IMR-90 (cell line): ENCODE data around the gene CYGB. TPM values are rescaled to one million over a fixed set of nuclear protein-coding genes. Genes with fewer than 3 reads are reported as not detected.

Source experiments
- ATAC-seq: fragments of 200-7000 bp; cut with Tn5 transposase; 2 replicates; pipeline ENCODE4 v1.9.1; 2020; ENCODE audit warnings: low read depth, mild to moderate bottlenecking, moderate library complexity
- BruUV-seq: library from RNA; stranded (reverse); fragments of 400-500 nt; replicated peaks from 2 replicates; lab custom pipeline; 2021; lab: Mats Ljungman, UMichigan
- CTCF ChIA-PET: fragments of 300-600 bp; formaldehyde crosslinking; extraction: SDS; loops from one replicate; lab custom pipeline; 2021; ENCODE audit warnings: antibody characterized with exemption; lab: Yijun Ruan, JAX
- POLR2A ChIA-PET: fragments of 300-600 bp; sonication (Branson Sonifier 250); formaldehyde crosslinking; loops from one replicate; lab custom pipeline; 2022; ENCODE audit warnings: antibody characterized with exemption; ENCODE audit not compliant: unreplicated experiment; lab: Charles Lee
- DNase-seq: peaks from one replicate; pipeline ENCODE4 v3.0.0; 2013
- H2AFZ ChIP-seq: replicated peaks from 2 replicates; pipeline ENCODE3; 2013; ENCODE audit warnings: low read length, mild to moderate bottlenecking; ENCODE audit not compliant: poor library complexity
- H2AK5ac ChIP-seq: 2 replicates; pipeline ENCODE4 v1.6.1; 2013; ENCODE audit warnings: low read depth, low read length, inconsistent platforms
- H2AK9ac ChIP-seq: replicated peaks from 2 replicates; pipeline ENCODE3; 2013; ENCODE audit warnings: mild to moderate bottlenecking, low read depth, low read length, moderate library complexity; ENCODE audit not compliant: poor library complexity
- H2BK120ac ChIP-seq: 2 replicates; pipeline ENCODE4 v1.6.1; 2013; ENCODE audit warnings: low read depth, low read length, inconsistent platforms
- H2BK15ac ChIP-seq: 3 replicates; pipeline ENCODE4 v1.6.1; 2013; ENCODE audit warnings: low read depth, low read length, inconsistent platforms
- H2BK20ac ChIP-seq: 2 replicates; pipeline ENCODE4 v1.6.1; 2013; ENCODE audit warnings: low read depth, mild to moderate bottlenecking, inconsistent platforms, low read length, moderate library complexity
- H2BK5ac ChIP-seq: 2 replicates; pipeline ENCODE4 v1.6.1; 2013; ENCODE audit warnings: mild to moderate bottlenecking, low read depth, low read length, inconsistent platforms; ENCODE audit not compliant: poor library complexity, severe bottlenecking
- H3K14ac ChIP-seq: replicated peaks from 2 replicates; pipeline ENCODE4 v1.6.1; 2013; ENCODE audit warnings: low read depth, low read length, inconsistent platforms
- H3K18ac ChIP-seq: 2 replicates; pipeline ENCODE4 v1.6.1; 2013; ENCODE audit warnings: low read depth, low read length, control low read depth
- H3K23ac ChIP-seq: 2 replicates; pipeline ENCODE4 v1.6.1; 2013; ENCODE audit warnings: low read depth, low read length, inconsistent platforms
- H3K27ac ChIP-seq: 2 replicates; pipeline ENCODE4 v1.5.1; 2013; ENCODE audit warnings: mild to moderate bottlenecking, control low read depth, low read length; ENCODE audit not compliant: insufficient read depth
- H3K27me3 ChIP-seq: 2 replicates; pipeline ENCODE4 v1.6.1; 2013; ENCODE audit warnings: low read length; ENCODE audit not compliant: control insufficient read depth, insufficient read depth
- H3K36me3 ChIP-seq: 2 replicates; pipeline ENCODE4 v1.6.1; 2013; ENCODE audit warnings: low read length, mixed read lengths; ENCODE audit not compliant: control insufficient read depth, insufficient read depth
- H3K4ac ChIP-seq: 2 replicates; pipeline ENCODE4 v1.6.1; 2013; ENCODE audit warnings: low read depth, low read length, inconsistent platforms
- H3K4me1 ChIP-seq: 2 replicates; pipeline ENCODE4 v1.6.1; 2013; ENCODE audit warnings: low read length, mixed read lengths; ENCODE audit not compliant: control insufficient read depth, insufficient read depth
- H3K4me2 ChIP-seq: 2 replicates; pipeline ENCODE4 v1.6.1; 2013; ENCODE audit warnings: low read depth, mild to moderate bottlenecking, control low read depth, low read length, moderate library complexity
- H3K4me3 ChIP-seq: 2 replicates; pipeline ENCODE4 v1.5.1; 2013; ENCODE audit warnings: low read depth, mild to moderate bottlenecking, control low read depth, low read length, moderate library complexity; ENCODE audit not compliant: insufficient read depth
- H3K56ac ChIP-seq: 2 replicates; pipeline ENCODE4 v1.6.1; 2013; ENCODE audit warnings: low read length, inconsistent platforms; ENCODE audit not compliant: insufficient read depth; ENCODE audit errors: extremely low read depth
- H3K79me1 ChIP-seq, 2 experiments: 2 replicates each; pipeline ENCODE4 v1.6.1; 2013; ENCODE audit warnings: low read length in 2 of 2, inconsistent platforms in 1 of 2, low read depth in 1 of 2
- H3K9ac ChIP-seq: 2 replicates; pipeline ENCODE4 v1.6.1; 2013; ENCODE audit warnings: low read depth, low read length, control low read depth
- H3K9me1 ChIP-seq: 2 replicates; pipeline ENCODE4 v1.6.1; 2013; ENCODE audit warnings: low read length, inconsistent platforms; ENCODE audit not compliant: insufficient read depth
- H3K9me3 ChIP-seq: 2 replicates; pipeline ENCODE4 v1.6.1; 2013; ENCODE audit warnings: low read length; ENCODE audit not compliant: control insufficient read depth, insufficient read depth
- H4K20me1 ChIP-seq: 2 replicates; pipeline ENCODE4 v1.6.1; 2013; ENCODE audit warnings: low read length, inconsistent platforms; ENCODE audit not compliant: insufficient read depth
- H4K5ac ChIP-seq: 2 replicates; pipeline ENCODE4 v1.6.1; 2013; ENCODE audit warnings: mild to moderate bottlenecking, low read depth, low read length, control low read depth
- H4K8ac ChIP-seq, 2 experiments: 2 replicates each; pipeline ENCODE4 v1.6.1; 2013; ENCODE audit warnings: low read depth in 2 of 2, low read length in 2 of 2, control low read depth in 1 of 2, inconsistent platforms in 1 of 2
- H4K91ac ChIP-seq: 2 replicates; pipeline ENCODE4 v1.6.1; 2013; ENCODE audit warnings: low read depth, low read length, inconsistent platforms; ENCODE audit not compliant: insufficient read depth
- BHLHE40 ChIP-seq: fragments of 150-350 bp; IDR thresholded peaks from 2 replicates; pipeline ENCODE4 v1.6.1; 2016; ENCODE audit warnings: mild to moderate bottlenecking, low read depth, low read length
- CEBPB ChIP-seq: IDR thresholded peaks from 2 replicates; pipeline ENCODE4 v1.6.1; 2012; ENCODE audit warnings: low read depth, low read length, improper control_type of control experiment
- CHD1 ChIP-seq: IDR thresholded peaks from 2 replicates; pipeline ENCODE4 v1.6.1; 2012; ENCODE audit warnings: low read depth, low read length, improper control_type of control experiment
- FOS ChIP-seq: fragments of 150-350 bp; IDR thresholded peaks from 2 replicates; pipeline ENCODE4 v1.6.1; 2016; ENCODE audit warnings: low read depth, low read length
- MAFK ChIP-seq: IDR thresholded peaks from 2 replicates; pipeline ENCODE4 v1.6.1; 2012; ENCODE audit warnings: low read depth, low read length, improper control_type of control experiment
- MAZ ChIP-seq: IDR thresholded peaks from 2 replicates; pipeline ENCODE4 v1.6.1; 2012; ENCODE audit warnings: low read depth, mild to moderate bottlenecking, low read length, improper control_type of control experiment, moderate library complexity, borderline replicate concordance
- MXI1 ChIP-seq: IDR thresholded peaks from 2 replicates; pipeline ENCODE4 v1.6.1; 2012; ENCODE audit warnings: low read depth, mild to moderate bottlenecking, low read length, moderate library complexity, borderline replicate concordance
- NFE2L2 ChIP-seq: fragments of 150-350 bp; IDR thresholded peaks from 2 replicates; pipeline ENCODE4 v1.6.1; 2016; ENCODE audit warnings: low read depth, mild to moderate bottlenecking, low read length
- POLR2A ChIP-seq: IDR thresholded peaks from 2 replicates; pipeline ENCODE4 v1.6.1; 2012; ENCODE audit warnings: mild to moderate bottlenecking, low read depth, low read length
- RAD21 ChIP-seq: IDR thresholded peaks from 2 replicates; pipeline ENCODE4 v1.6.1; 2012; ENCODE audit warnings: low read length, improper control_type of control experiment
- RCOR1 ChIP-seq: IDR thresholded peaks from 2 replicates; pipeline ENCODE4 v1.6.1; 2012; ENCODE audit warnings: mild to moderate bottlenecking, low read length, improper control_type of control experiment; ENCODE audit not compliant: insufficient replicate concordance
- RFX5 ChIP-seq: IDR thresholded peaks from 2 replicates; pipeline ENCODE4 v1.8.0; 2012; ENCODE audit warnings: low read depth, mild to moderate bottlenecking, low read length, moderate library complexity
- SMC3 ChIP-seq: fragments of 150-350 bp; IDR thresholded peaks from 2 replicates; pipeline ENCODE4 v1.6.1; 2016; ENCODE audit warnings: low read depth, mild to moderate bottlenecking, antibody characterized with exemption, low read length, moderate library complexity
- WGBS, 2 experiments: methylation state at CpG; one replicate each; pipeline versions ENCODE4 v1.1.5 to v1.1.7; 2013; ENCODE audit warnings: missing lambda C conversion rate in 2 of 2; ENCODE audit not compliant: insufficient read length in 1 of 2; ENCODE audit errors: extremely low coverage in 2 of 2; 5-methylcytosine and 5-hydroxymethylcytosine counted together
- dilution Hi-C: fragments of 300-500 bp; cut with HindIII; formaldehyde crosslinking; loops from one replicate; pipeline ENCODE4 v1.14.3; 2018; ENCODE audit warnings: low sequenced_read_pairs; ENCODE audit not compliant: unreplicated experiment
- in situ Hi-C: fragments of 300-500 bp; cut with MboI; formaldehyde crosslinking; loops from 3 replicates; pipeline ENCODE4 v1.14.3; 2019; ENCODE audit warnings: low sequenced_read_pairs, inconsistent platforms, mixed read lengths
- intact Hi-C: fragments of 100-400 bp; cut with micrococcal nuclease; formaldehyde crosslinking; loops from 2 replicates; pipeline ENCODE4 v1.10.0; 2022
- polyA plus RNA-seq, 3 experiments: library from polyadenylated mRNA; depleted of rRNA; stranded (reverse); fragments of >200 nt; gene quantifications; 2 replicates each; pipeline ENCODE4 v1.2.3, GENCODE V29; 2012; ENCODE audit warnings: low replicate concordance in 1 of 3
- total RNA-seq: library from RNA; depleted of rRNA; stranded (reverse); fragments of >200 nt; gene quantifications from 2 replicates; pipeline ENCODE4 v1.2.3, GENCODE V29; 2012
- TF ChIP-seq, protein P1 (sequence below): fragments of 150-350 bp; IDR thresholded peaks from 2 replicates; pipeline ENCODE4 v1.6.1; 2017; ENCODE audit warnings: mild to moderate bottlenecking, antibody characterized with exemption, low read length, low read depth
- TF ChIP-seq, protein P2 (sequence below): conservative IDR thresholded peaks from 2 replicates; pipeline ENCODE4 v1.5.1; 2012; ENCODE audit warnings: mild to moderate bottlenecking, low read depth, low read length, improper control_type of control experiment
- TF ChIP-seq, protein P3 (sequence below): fragments of 150-350 bp; IDR thresholded peaks from 2 replicates; pipeline ENCODE4 v1.6.1; 2016; ENCODE audit warnings: low read depth, mild to moderate bottlenecking, low read length, moderate library complexity, borderline replicate concordance

Gene CYGB
- total and polyA plus RNA-seq, 2 of the 4 experiments (the other 2 are of a cell fraction): 1.3 to 2.9 TPM

DNA sequence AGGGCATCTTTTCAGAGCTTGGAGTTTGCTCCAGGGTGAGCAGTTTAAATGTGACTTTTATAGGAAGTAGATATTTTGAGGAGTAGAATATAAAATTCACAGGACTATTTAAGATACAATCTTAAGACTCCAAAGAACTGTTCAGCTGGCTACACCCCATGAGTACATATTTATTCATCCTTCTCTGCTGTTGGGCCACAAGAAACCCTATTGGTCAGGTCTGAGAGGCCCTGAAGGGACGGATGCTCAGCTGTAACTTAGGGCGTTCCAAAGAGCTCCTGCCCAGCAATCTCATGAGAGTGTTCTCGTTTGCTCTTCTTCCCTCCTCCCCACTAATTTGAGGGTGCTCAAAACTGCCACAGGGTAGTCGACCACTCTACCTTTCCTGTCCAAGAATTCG lies 40.9 kb upstream of the CYGB start:
- Histone ChIP-seq H3K18ac (no peak overlapping the region), H3K4ac (no peak overlapping the region), H3K9me1 (peaks cover 3% of the 10 kb centered on the region; the same call in 1 of the 2 replicates), H3K23ac (no peak overlapping the region), H2BK20ac (no peak overlapping the region), H2BK15ac (no peak overlapping the region), H3K4me3 (no peak overlapping the region), H3K56ac (no peak overlapping the region), H4K91ac (no peak overlapping the region), H3K9ac (no peak overlapping the region), H3K4me2 (no peak overlapping the region), H3K4me1 (peaks cover 2% of the 10 kb centered on the region; the same call in 1 of the 2 replicates), H2AK5ac (no peak overlapping the region), H4K5ac (no peak overlapping the region), H3K79me1 (no peaks in the 10 kb centered on the region), H2BK5ac (no peak overlapping the region), H4K20me1 (no peaks in the 10 kb centered on the region), H4K8ac (no peak overlapping the region), H2AK9ac (no peak overlapping the region), H3K27ac (no peak overlapping the region), H2BK120ac (no peak overlapping the region), H2AFZ (no peak overlapping the region), H3K36me3 (no peaks in the 10 kb centered on the region), H3K14ac (no peak overlapping the region), H3K27me3 (no peaks in the 10 kb centered on the region), H3K9me3 (no peaks in the 10 kb centered on the region)
- DNase-seq (peak; percentile 44), ATAC-seq (peak; percentile 78)
- TF ChIP-seq MXI1 (no peak), RCOR1 (no peak), SMC3 (no peak), CEBPB (no peak), NFE2L2 (no peak), BHLHE40 (no peak), FOS (no peak), CHD1 (no peak), RAD21 (no peak), MAZ (no peak), RFX5 (no peak), MAFK (no peak), POLR2A (no peak)
- TF ChIP-seq, protein P1, sequence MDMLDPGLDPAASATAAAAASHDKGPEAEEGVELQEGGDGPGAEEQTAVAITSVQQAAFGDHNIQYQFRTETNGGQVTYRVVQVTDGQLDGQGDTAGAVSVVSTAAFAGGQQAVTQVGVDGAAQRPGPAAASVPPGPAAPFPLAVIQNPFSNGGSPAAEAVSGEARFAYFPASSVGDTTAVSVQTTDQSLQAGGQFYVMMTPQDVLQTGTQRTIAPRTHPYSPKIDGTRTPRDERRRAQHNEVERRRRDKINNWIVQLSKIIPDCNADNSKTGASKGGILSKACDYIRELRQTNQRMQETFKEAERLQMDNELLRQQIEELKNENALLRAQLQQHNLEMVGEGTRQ: no peak
- TF ChIP-seq, protein P2, sequence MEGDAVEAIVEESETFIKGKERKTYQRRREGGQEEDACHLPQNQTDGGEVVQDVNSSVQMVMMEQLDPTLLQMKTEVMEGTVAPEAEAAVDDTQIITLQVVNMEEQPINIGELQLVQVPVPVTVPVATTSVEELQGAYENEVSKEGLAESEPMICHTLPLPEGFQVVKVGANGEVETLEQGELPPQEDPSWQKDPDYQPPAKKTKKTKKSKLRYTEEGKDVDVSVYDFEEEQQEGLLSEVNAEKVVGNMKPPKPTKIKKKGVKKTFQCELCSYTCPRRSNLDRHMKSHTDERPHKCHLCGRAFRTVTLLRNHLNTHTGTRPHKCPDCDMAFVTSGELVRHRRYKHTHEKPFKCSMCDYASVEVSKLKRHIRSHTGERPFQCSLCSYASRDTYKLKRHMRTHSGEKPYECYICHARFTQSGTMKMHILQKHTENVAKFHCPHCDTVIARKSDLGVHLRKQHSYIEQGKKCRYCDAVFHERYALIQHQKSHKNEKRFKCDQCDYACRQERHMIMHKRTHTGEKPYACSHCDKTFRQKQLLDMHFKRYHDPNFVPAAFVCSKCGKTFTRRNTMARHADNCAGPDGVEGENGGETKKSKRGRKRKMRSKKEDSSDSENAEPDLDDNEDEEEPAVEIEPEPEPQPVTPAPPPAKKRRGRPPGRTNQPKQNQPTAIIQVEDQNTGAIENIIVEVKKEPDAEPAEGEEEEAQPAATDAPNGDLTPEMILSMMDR: no peak
- TF ChIP-seq, protein P3, sequence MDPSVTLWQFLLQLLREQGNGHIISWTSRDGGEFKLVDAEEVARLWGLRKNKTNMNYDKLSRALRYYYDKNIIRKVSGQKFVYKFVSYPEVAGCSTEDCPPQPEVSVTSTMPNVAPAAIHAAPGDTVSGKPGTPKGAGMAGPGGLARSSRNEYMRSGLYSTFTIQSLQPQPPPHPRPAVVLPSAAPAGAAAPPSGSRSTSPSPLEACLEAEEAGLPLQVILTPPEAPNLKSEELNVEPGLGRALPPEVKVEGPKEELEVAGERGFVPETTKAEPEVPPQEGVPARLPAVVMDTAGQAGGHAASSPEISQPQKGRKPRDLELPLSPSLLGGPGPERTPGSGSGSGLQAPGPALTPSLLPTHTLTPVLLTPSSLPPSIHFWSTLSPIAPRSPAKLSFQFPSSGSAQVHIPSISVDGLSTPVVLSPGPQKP: no peak
- BruUV-seq: no TSS peak
- intact Hi-C loops (no loop called here), in situ Hi-C loops (no loop called here), dilution Hi-C loops (no loop called here)
- ChIA-PET CTCF (no interaction called here), POLR2A (interaction anchor here (0.5 kb wide), 1 partner anchor 9 kb away, joined by 6 read pairs; a partner anchor contains a TSS)
- 50% methylated on average over 1 of the region's 5 CpGs; no CpG with 5 or more reads in 1 of the 2 experiments for WGBS, 2 experiments
